Astrocyte (in vitro differentiated cells and primary cell): ENCODE data around the gene CNTN2. TPM values are rescaled to one million over a fixed set of nuclear protein-coding genes. Genes with fewer than 3 reads are reported as not detected.

Source experiments
- DNase-seq: peaks from one replicate; pipeline ENCODE4 v3.0.0-alpha.2; 2010; ENCODE audit warnings: low read depth
- FAIRE-seq: peaks from 2 replicates; lab custom pipeline; 2011; peaks lifted over from hg19 to GRCh38; lab: Jason Lieb, UNC
- H2AFZ ChIP-seq: 2 replicates; pipeline ENCODE4 v1.6.0; 2012; ENCODE audit warnings: low read depth, low read length, inconsistent platforms
- H3K27ac ChIP-seq: 2 replicates; pipeline ENCODE4 v1.5.1; 2011; ENCODE audit warnings: low read depth, low read length, inconsistent platforms
- H3K27me3 ChIP-seq: 2 replicates; pipeline ENCODE4 v1.6.0; 2011; ENCODE audit warnings: low read length, inconsistent platforms; ENCODE audit not compliant: insufficient read depth
- H3K36me3 ChIP-seq: 2 replicates; pipeline ENCODE4 v1.5.1; 2011; ENCODE audit warnings: low read length, inconsistent platforms; ENCODE audit not compliant: insufficient read depth
- H3K4me1 ChIP-seq: 2 replicates; pipeline ENCODE4 v1.5.1; 2011; ENCODE audit warnings: low read length, inconsistent platforms; ENCODE audit not compliant: insufficient read depth
- H3K4me2 ChIP-seq: 2 replicates; pipeline ENCODE4 v1.6.0; 2012; ENCODE audit warnings: low read length, inconsistent platforms
- H3K4me3 ChIP-seq: 2 replicates; pipeline ENCODE4 v1.5.1; 2011; ENCODE audit warnings: low read depth, mild to moderate bottlenecking, low read length, inconsistent platforms; ENCODE audit not compliant: insufficient read depth
- H3K79me2 ChIP-seq: 2 replicates; pipeline ENCODE4 v1.6.0; 2012; ENCODE audit warnings: mild to moderate bottlenecking, low read length, inconsistent platforms; ENCODE audit not compliant: insufficient read depth
- H3K9ac ChIP-seq: 2 replicates; pipeline ENCODE4 v1.6.0; 2012; ENCODE audit warnings: mild to moderate bottlenecking, low read length, inconsistent platforms
- H3K9me3 ChIP-seq: 2 replicates; pipeline ENCODE4 v1.5.1; 2012; ENCODE audit warnings: low read depth, mild to moderate bottlenecking, low read length, inconsistent platforms; ENCODE audit not compliant: insufficient read depth
- H4K20me1 ChIP-seq: 2 replicates; pipeline ENCODE4 v1.6.0; 2012; ENCODE audit warnings: low read length, inconsistent platforms; ENCODE audit not compliant: insufficient read depth
- H3K27ac Mint-ChIP-seq: one replicate; pipeline ENCODE4 v1.8.0; 2021; ENCODE audit warnings: mild to moderate bottlenecking, mixed read lengths; ENCODE audit not compliant: unreplicated experiment
- H3K27me3 Mint-ChIP-seq: one replicate; pipeline ENCODE4 v1.8.0; 2021; ENCODE audit warnings: low read depth, mixed read lengths; ENCODE audit not compliant: unreplicated experiment
- H3K36me3 Mint-ChIP-seq: one replicate; pipeline ENCODE4 v1.8.0; 2021; ENCODE audit warnings: low read depth, mixed read lengths; ENCODE audit not compliant: unreplicated experiment
- H3K4me1 Mint-ChIP-seq: one replicate; pipeline ENCODE4 v1.8.0; 2021; ENCODE audit warnings: low read depth, mixed read lengths; ENCODE audit not compliant: unreplicated experiment
- H3K4me3 Mint-ChIP-seq: one replicate; pipeline ENCODE4 v1.8.0; 2021; ENCODE audit warnings: mild to moderate bottlenecking, moderate library complexity, mixed read lengths; ENCODE audit not compliant: unreplicated experiment
- H3K9me3 Mint-ChIP-seq: one replicate; pipeline ENCODE4 v1.8.0; 2021; ENCODE audit warnings: mild to moderate bottlenecking, mixed read lengths; ENCODE audit not compliant: unreplicated experiment
- CTCF ChIP-seq: IDR thresholded peaks from 2 replicates; pipeline ENCODE4 v1.5.1; 2011; ENCODE audit warnings: low read depth, mild to moderate bottlenecking, inconsistent platforms, low read length, moderate library complexity; ENCODE audit not compliant: insufficient read depth
- EZH2 ChIP-seq: IDR thresholded peaks from 2 replicates; pipeline ENCODE4 v1.6.1; 2012; ENCODE audit warnings: mild to moderate bottlenecking, low read length, inconsistent platforms; ENCODE audit not compliant: insufficient read depth
- total RNA-seq: library from RNA; stranded (reverse); gene quantifications from 2 replicates; pipeline ENCODE4 v1.2.1, GENCODE V29; 2021

Gene CNTN2
- total RNA-seq, 1 donor from 2014 or later = 0.23 TPM

DNA sequence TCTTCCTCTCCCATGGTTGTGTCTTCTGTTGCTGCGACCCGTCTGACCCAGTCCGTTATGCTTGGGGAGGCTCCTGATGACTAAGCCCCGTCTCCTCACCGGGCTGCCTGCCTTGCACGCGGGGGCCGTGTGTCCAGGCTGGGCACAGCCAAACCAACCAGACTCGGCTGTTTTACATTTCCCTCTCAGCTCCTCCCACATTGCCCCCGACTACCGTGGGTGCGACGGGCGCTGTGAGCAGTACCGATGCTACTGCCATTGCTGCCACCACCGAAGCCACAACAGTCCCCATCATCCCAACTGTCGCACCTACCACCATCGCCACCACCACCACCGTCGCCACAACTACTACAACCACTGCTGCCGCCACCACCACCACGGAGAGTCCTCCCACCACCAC is 46.0 kb upstream of the CNTN2 start:
- H3K9ac ChIP-seq = no peak overlapping the region
- no peak for FAIRE-seq
- no peaks in the 10 kb centered on the region for H3K36me3 ChIP-seq
- no peaks in the 10 kb centered on the region for H3K9me3 ChIP-seq
- no peak overlapping the region for H2AFZ ChIP-seq
- H4K20me1 ChIP-seq = no peaks in the 10 kb centered on the region
- no peak overlapping the region for H3K4me2 ChIP-seq
- no peak overlapping the region for H3K27ac ChIP-seq
- Mint-ChIP-seq H3K27ac (no peak overlapping the region), H3K9me3 (peaks cover 2% of the 10 kb centered on the region), H3K4me3 (no peak overlapping the region), H3K36me3 (peaks cover 13% of the 10 kb centered on the region), H3K27me3 (peaks cover 28% of the 10 kb centered on the region), H3K4me1 (peaks cover 12% of the 10 kb centered on the region)
- H3K79me2 ChIP-seq = no peaks in the 10 kb centered on the region
- H3K27me3 ChIP-seq = no peaks in the 10 kb centered on the region
- TF ChIP-seq EZH2 (no peak), CTCF (no peak)
- no peak overlapping the region for H3K4me3 ChIP-seq
- peaks cover 18% of the 10 kb centered on the region for H3K4me1 ChIP-seq
- DNase-seq = no peak

DNA sequence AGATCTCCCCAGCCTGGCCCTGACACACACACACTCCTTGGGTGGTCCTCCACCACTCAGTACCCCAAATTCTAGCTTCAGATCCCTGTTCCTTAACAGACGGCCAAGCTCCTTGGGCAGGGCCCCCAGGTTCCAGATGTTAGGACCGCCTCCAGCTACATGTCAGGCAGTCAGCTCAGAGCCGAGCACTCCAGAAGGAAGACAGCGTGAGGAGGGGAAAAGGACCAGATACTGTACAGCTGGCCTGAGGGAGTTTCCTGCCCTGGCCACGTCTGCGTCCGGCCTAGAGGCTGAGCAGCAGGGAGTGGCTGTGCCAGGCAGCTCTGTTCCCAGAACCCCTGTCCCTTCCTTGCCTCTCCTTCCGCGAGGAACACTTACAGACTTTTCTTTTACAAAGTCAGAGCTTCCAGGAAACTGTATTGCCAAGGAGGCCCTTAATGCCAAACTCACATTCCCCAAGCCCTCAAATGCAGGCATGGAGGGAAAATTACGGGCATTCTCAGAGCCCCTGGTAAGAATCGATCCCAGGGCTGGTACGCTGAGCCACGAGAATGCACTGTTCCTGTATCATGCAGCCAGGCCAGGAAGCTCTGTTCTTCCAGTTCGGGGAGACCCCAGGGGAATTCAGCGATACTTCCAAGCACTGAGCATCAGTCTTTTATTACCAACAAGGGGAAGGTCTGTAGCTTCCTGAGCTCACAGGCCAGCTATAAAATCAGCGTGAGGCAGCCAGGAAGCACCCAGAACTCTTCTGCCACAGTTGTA is 45.2 kb upstream of the CNTN2 start:
- H3K27ac ChIP-seq = no peak overlapping the region
- H3K9me3 Mint-ChIP-seq = peaks cover 2% of the 10 kb centered on the region
- no peak overlapping the region for H3K9ac ChIP-seq
- no peaks in the 10 kb centered on the region for H3K9me3 ChIP-seq
- FAIRE-seq (no peak), DNase-seq (no peak)
- no peaks in the 10 kb centered on the region for H3K27me3 ChIP-seq
- no peak overlapping the region for H3K4me3 ChIP-seq
- no peaks in the 10 kb centered on the region for H3K36me3 ChIP-seq
- no peak overlapping the region for H3K4me2 ChIP-seq
- no peak overlapping the region for H3K27ac Mint-ChIP-seq
- H3K4me3 Mint-ChIP-seq = no peak overlapping the region
- no peaks in the 10 kb centered on the region for H3K79me2 ChIP-seq
- no peaks in the 10 kb centered on the region for H4K20me1 ChIP-seq
- H3K36me3 Mint-ChIP-seq = peaks cover 15% of the 10 kb centered on the region
- H3K27me3 Mint-ChIP-seq = peaks cover 32% of the 10 kb centered on the region
- TF ChIP-seq CTCF = no peak
- no peak for TF ChIP-seq EZH2
- peaks cover 18% of the 10 kb centered on the region for H3K4me1 ChIP-seq
- no peak overlapping the region for H2AFZ ChIP-seq
- H3K4me1 Mint-ChIP-seq = peaks cover 12% of the 10 kb centered on the region

- Mint-ChIP-seq H3K36me3 (peaks cover 16% of the 10 kb centered on the region), H3K4me3 (no peak overlapping the region), H3K27me3 (peaks cover 45% of the 10 kb centered on the region), H3K9me3 (peaks cover 2% of the 10 kb centered on the region), H3K4me1 (peaks cover 17% of the 10 kb centered on the region), H3K27ac (peak overlapping the region; percentile 67)
- no peaks in the 10 kb centered on the region for H4K20me1 ChIP-seq
- no peak overlapping the region for H3K27ac ChIP-seq
- no peaks in the 10 kb centered on the region for H3K79me2 ChIP-seq
- no peak overlapping the region for H3K4me2 ChIP-seq
- H3K9ac ChIP-seq = no peak overlapping the region
- TF ChIP-seq EZH2 = no peak
- no peak for TF ChIP-seq CTCF
- no peak for FAIRE-seq
- H3K36me3 ChIP-seq = no peaks in the 10 kb centered on the region
- peaks cover 5% of the 10 kb centered on the region for H3K4me1 ChIP-seq
- H3K9me3 ChIP-seq = no peaks in the 10 kb centered on the region
- no peaks in the 10 kb centered on the region for H3K27me3 ChIP-seq
- H3K4me3 ChIP-seq = no peak overlapping the region
- no peak overlapping the region for H2AFZ ChIP-seq
- no peak for DNase-seq
Observed at GRCh38 chr1:205001162-205001561, 41.9 kb upstream of the CNTN2 start.
